GM18507 (cell line): ENCODE results near the gene RBMS1.

Source experiments
- DNase-seq: peaks from one replicate; pipeline ENCODE4 v3.0.0; 2011; ENCODE audit warnings: low read depth; ENCODE audit not compliant: insufficient read length; ENCODE audit errors: extremely low spot score
- FAIRE-seq: peaks from 2 replicates; lab custom pipeline; 2011; peaks lifted over from hg19 to GRCh38; lab: Jason Lieb, UNC

RBMS1 gene

GRCh38 chr2:160224507-160224906, 269.1 kb downstream of the RBMS1 start:
- no peak for DNase-seq
- no peak for FAIRE-seq

- peak; percentile 84 for FAIRE-seq
- peak; percentile 53 for DNase-seq
These were observed 269.5 kb downstream of the RBMS1 start for GRCh38 chr2:160224060-160224459.

- DNase-seq (no peak), FAIRE-seq (no peak)
These were observed 270.0 kb downstream of the RBMS1 start for GRCh38 chr2:160223560-160223959.

GRCh38 chr2:160222546-160223283, 270.9 kb downstream of the RBMS1 start:
- FAIRE-seq (no peak), DNase-seq (no peak)
